ENCODE measurements around the gene THBS2.
"Not testable (repeated sequence)": the region's sequence is repeated elsewhere in the genome, so short reads cannot be mapped to it uniquely, and the experiment has no call there.

Gene THBS2

GRCh38 chr6:169185011-169185521 lies 68.6 kb downstream of the THBS2 start:
- H3K27me3 ChIP-seq (ENCODE audit: control insufficient read depth in 1 of 2, insufficient read depth in 2 of 2, low read length in 2 of 2): no peaks in the 10 kb centered on the region
- H3K36me3 ChIP-seq (ENCODE audit: control insufficient read depth in 2 of 2, insufficient read depth in 2 of 2, low read length in 2 of 2): no peaks in the 10 kb centered on the region
- no peak overlapping the region for H3K4me3 ChIP-seq (ENCODE audit: low read length in 2 of 2)
- no peak overlapping the region for H3K9ac ChIP-seq (ENCODE audit: low read length in 2 of 2)
- no peaks in the 10 kb centered on the region for H3K9me3 ChIP-seq (ENCODE audit: control insufficient read depth in 2 of 2, low read length in 2 of 2)
- H3K27ac ChIP-seq (ENCODE audit: low read length): no peak overlapping the region
- H3K4me1 ChIP-seq (ENCODE audit: control insufficient read depth, insufficient read depth, low read length): peaks cover 7% of the 10 kb centered on the region

GRCh38 chr6:169184419-169184818 lies 69.2 kb downstream of the THBS2 start:
- no peak overlapping the region for H3K27ac ChIP-seq (ENCODE audit: low read length)
- H3K9ac ChIP-seq (ENCODE audit: low read length in 2 of 2): no peak overlapping the region
- no peaks in the 10 kb centered on the region for H3K36me3 ChIP-seq (ENCODE audit: control insufficient read depth in 2 of 2, insufficient read depth in 2 of 2, low read length in 2 of 2)
- H3K4me1 ChIP-seq (ENCODE audit: control insufficient read depth, insufficient read depth, low read length): peaks cover 2% of the 10 kb centered on the region
- no peaks in the 10 kb centered on the region for H3K27me3 ChIP-seq (ENCODE audit: control insufficient read depth in 1 of 2, insufficient read depth in 2 of 2, low read length in 2 of 2)
- H3K9me3 ChIP-seq (ENCODE audit: control insufficient read depth in 2 of 2, low read length in 2 of 2): no peaks in the 10 kb centered on the region
- H3K4me3 ChIP-seq (ENCODE audit: low read length in 2 of 2): no peak overlapping the region

GRCh38 chr6:169183233-169183632 lies 70.4 kb downstream of the THBS2 start:
- H3K4me1 ChIP-seq (ENCODE audit: control insufficient read depth, insufficient read depth, low read length): peaks cover 2% of the 10 kb centered on the region
- no peak overlapping the region for H3K9ac ChIP-seq (ENCODE audit: low read length in 2 of 2)
- H3K27ac ChIP-seq (ENCODE audit: low read length): no peak overlapping the region
- H3K4me3 ChIP-seq (ENCODE audit: low read length in 2 of 2): no peak overlapping the region
- H3K36me3 ChIP-seq (ENCODE audit: control insufficient read depth in 2 of 2, insufficient read depth in 2 of 2, low read length in 2 of 2): no peaks in the 10 kb centered on the region
- H3K9me3 ChIP-seq (ENCODE audit: control insufficient read depth in 2 of 2, low read length in 2 of 2): no peaks in the 10 kb centered on the region
- no peaks in the 10 kb centered on the region for H3K27me3 ChIP-seq (ENCODE audit: control insufficient read depth in 1 of 2, insufficient read depth in 2 of 2, low read length in 2 of 2)

GRCh38 chr6:169179831-169180230 lies 73.8 kb downstream of the THBS2 start:
- not testable (repeated sequence) for H3K27me3 ChIP-seq (ENCODE audit: control insufficient read depth in 1 of 2, insufficient read depth in 2 of 2, low read length in 2 of 2); H3K36me3 ChIP-seq (ENCODE audit: control insufficient read depth in 2 of 2, insufficient read depth in 2 of 2, low read length in 2 of 2); H3K9ac ChIP-seq (ENCODE audit: low read length in 2 of 2); H3K4me1 ChIP-seq (ENCODE audit: control insufficient read depth, insufficient read depth, low read length); H3K9me3 ChIP-seq (ENCODE audit: control insufficient read depth in 2 of 2, low read length in 2 of 2); H3K27ac ChIP-seq (ENCODE audit: low read length); H3K4me3 ChIP-seq (ENCODE audit: low read length in 2 of 2)

- Histone ChIP-seq H3K27ac (ENCODE audit: low read length) (no peak overlapping the region), H3K27me3 (ENCODE audit: control insufficient read depth in 1 of 2, insufficient read depth in 2 of 2, low read length in 2 of 2) (no peaks in the 10 kb centered on the region), H3K9me3 (ENCODE audit: control insufficient read depth in 2 of 2, low read length in 2 of 2) (no peaks in the 10 kb centered on the region), H3K4me1 (ENCODE audit: control insufficient read depth, insufficient read depth, low read length) (no peaks in the 10 kb centered on the region), H3K9ac (ENCODE audit: low read length in 2 of 2) (no peak overlapping the region), H3K36me3 (ENCODE audit: control insufficient read depth in 2 of 2, insufficient read depth in 2 of 2, low read length in 2 of 2) (no peaks in the 10 kb centered on the region), H3K4me3 (ENCODE audit: low read length in 2 of 2) (no peak overlapping the region)
These were observed 76.0 kb downstream of the THBS2 start for GRCh38 chr6:169177516-169178166.

- H3K27me3 ChIP-seq (ENCODE audit: control insufficient read depth in 1 of 2, insufficient read depth in 2 of 2, low read length in 2 of 2): no peaks in the 10 kb centered on the region
- no peaks in the 10 kb centered on the region for H3K4me1 ChIP-seq (ENCODE audit: control insufficient read depth, insufficient read depth, low read length)
- H3K4me3 ChIP-seq (ENCODE audit: low read length in 2 of 2): no peak overlapping the region
- no peaks in the 10 kb centered on the region for H3K9me3 ChIP-seq (ENCODE audit: control insufficient read depth in 2 of 2, low read length in 2 of 2)
- H3K36me3 ChIP-seq (ENCODE audit: control insufficient read depth in 2 of 2, insufficient read depth in 2 of 2, low read length in 2 of 2): no peaks in the 10 kb centered on the region
- no peak overlapping the region for H3K9ac ChIP-seq (ENCODE audit: low read length in 2 of 2)
- H3K27ac ChIP-seq (ENCODE audit: low read length): no peak overlapping the region
These were observed 77.2 kb downstream of the THBS2 start for GRCh38 chr6:169176361-169176991.

GRCh38 chr6:169175360-169175887 lies 78.2 kb downstream of the THBS2 start:
- H3K9ac ChIP-seq (ENCODE audit: low read length in 2 of 2): no peak overlapping the region
- no peaks in the 10 kb centered on the region for H3K4me1 ChIP-seq (ENCODE audit: control insufficient read depth, insufficient read depth, low read length)
- no peaks in the 10 kb centered on the region for H3K9me3 ChIP-seq (ENCODE audit: control insufficient read depth in 2 of 2, low read length in 2 of 2)
- H3K4me3 ChIP-seq (ENCODE audit: low read length in 2 of 2): no peak overlapping the region
- H3K27ac ChIP-seq (ENCODE audit: low read length): no peak overlapping the region
- no peaks in the 10 kb centered on the region for H3K27me3 ChIP-seq (ENCODE audit: control insufficient read depth in 1 of 2, insufficient read depth in 2 of 2, low read length in 2 of 2)
- no peaks in the 10 kb centered on the region for H3K36me3 ChIP-seq (ENCODE audit: control insufficient read depth in 2 of 2, insufficient read depth in 2 of 2, low read length in 2 of 2)

GRCh38 chr6:169174516-169175359 lies 78.9 kb downstream of the THBS2 start:
- Histone ChIP-seq H3K9me3 (ENCODE audit: control insufficient read depth in 2 of 2, low read length in 2 of 2) (no peaks in the 10 kb centered on the region), H3K36me3 (ENCODE audit: control insufficient read depth in 2 of 2, insufficient read depth in 2 of 2, low read length in 2 of 2) (no peaks in the 10 kb centered on the region), H3K4me3 (ENCODE audit: low read length in 2 of 2) (no peak overlapping the region), H3K27ac (ENCODE audit: low read length) (no peak overlapping the region), H3K4me1 (ENCODE audit: control insufficient read depth, insufficient read depth, low read length) (no peaks in the 10 kb centered on the region), H3K27me3 (ENCODE audit: control insufficient read depth in 1 of 2, insufficient read depth in 2 of 2, low read length in 2 of 2) (no peaks in the 10 kb centered on the region), H3K9ac (ENCODE audit: low read length in 2 of 2) (no peak overlapping the region)

GRCh38 chr6:169173532-169174268 lies 79.9 kb downstream of the THBS2 start:
- no peak overlapping the region for H3K9ac ChIP-seq (ENCODE audit: low read length in 2 of 2)
- no peak overlapping the region for H3K4me3 ChIP-seq (ENCODE audit: low read length in 2 of 2)
- H3K9me3 ChIP-seq (ENCODE audit: control insufficient read depth in 2 of 2, low read length in 2 of 2): no peaks in the 10 kb centered on the region
- H3K4me1 ChIP-seq (ENCODE audit: control insufficient read depth, insufficient read depth, low read length): no peaks in the 10 kb centered on the region
- H3K36me3 ChIP-seq (ENCODE audit: control insufficient read depth in 2 of 2, insufficient read depth in 2 of 2, low read length in 2 of 2): no peaks in the 10 kb centered on the region
- H3K27me3 ChIP-seq (ENCODE audit: control insufficient read depth in 1 of 2, insufficient read depth in 2 of 2, low read length in 2 of 2): no peaks in the 10 kb centered on the region
- no peak overlapping the region for H3K27ac ChIP-seq (ENCODE audit: low read length)

- Histone ChIP-seq H3K27me3 (ENCODE audit: control insufficient read depth in 1 of 2, insufficient read depth in 2 of 2, low read length in 2 of 2) (no peaks in the 10 kb centered on the region), H3K9me3 (ENCODE audit: control insufficient read depth in 2 of 2, low read length in 2 of 2) (no peaks in the 10 kb centered on the region), H3K9ac (ENCODE audit: low read length in 2 of 2) (no peak overlapping the region), H3K4me3 (ENCODE audit: low read length in 2 of 2) (no peak overlapping the region), H3K4me1 (ENCODE audit: control insufficient read depth, insufficient read depth, low read length) (no peaks in the 10 kb centered on the region), H3K27ac (ENCODE audit: low read length) (no peak overlapping the region), H3K36me3 (ENCODE audit: control insufficient read depth in 2 of 2, insufficient read depth in 2 of 2, low read length in 2 of 2) (no peaks in the 10 kb centered on the region)
These were observed 80.7 kb downstream of the THBS2 start for GRCh38 chr6:169172946-169173345.

All from stomach smooth muscle (tissue), 2 donors.